ENCODE measurements around the gene CYLD.

CYLD gene

DNA sequence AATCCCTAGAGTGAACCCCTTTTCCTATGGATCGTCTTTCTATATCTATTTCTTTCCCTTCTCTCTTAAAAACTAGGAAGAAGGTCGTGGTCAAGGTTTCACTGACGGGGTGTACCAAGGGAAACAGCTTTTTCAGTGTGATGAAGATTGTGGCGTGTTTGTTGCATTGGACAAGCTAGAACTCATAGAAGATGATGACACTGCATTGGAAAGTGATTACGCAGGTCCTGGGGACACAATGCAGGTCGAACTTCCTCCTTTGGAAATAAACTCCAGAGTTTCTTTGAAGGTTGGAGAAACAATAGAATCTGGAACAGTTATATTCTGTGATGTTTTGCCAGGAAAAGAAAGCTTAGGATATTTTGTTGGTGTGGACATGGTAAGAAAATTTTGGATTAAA is 9.6 kb downstream of the CYLD start:
- H3K36me3 ChIP-seq (replicated peaks; ENCODE audit: low read depth, low read length), result peaks cover 13% of the 10 kb centered on the region
- no peak overlapping the region for H3K9ac ChIP-seq (ENCODE audit: low read length)
- no peak overlapping the region for H2AFZ ChIP-seq (ENCODE audit: low read depth, low read length)
- H3K9me3 ChIP-seq (ENCODE audit: insufficient read depth, low read length), result no peaks in the 10 kb centered on the region
- H3K4me2 ChIP-seq (ENCODE audit: low read length), result no peak overlapping the region
- TF ChIP-seq EZH2phosphoT487 (IDR thresholded peaks at IDR 0.05; ENCODE audit: low read depth), result no peak
- no peak for TF ChIP-seq CTCF (IDR thresholded peaks at IDR 0.05; ENCODE audit: low read depth, low read length)
- no peaks in the 10 kb centered on the region for H3K27me3 ChIP-seq (ENCODE audit: low read depth, low read length)
- H3K4me3 ChIP-seq (ENCODE audit: low read length), result no peak overlapping the region
- no peaks in the 10 kb centered on the region for H4K20me1 ChIP-seq (ENCODE audit: insufficient read depth, low read length)
- H3K79me2 ChIP-seq (ENCODE audit: low read length), result no peaks in the 10 kb centered on the region
- H3K27ac ChIP-seq (ENCODE audit: low read length), result no peak overlapping the region
- H3K4me1 ChIP-seq (ENCODE audit: low read length), result no peaks in the 10 kb centered on the region

DNA sequence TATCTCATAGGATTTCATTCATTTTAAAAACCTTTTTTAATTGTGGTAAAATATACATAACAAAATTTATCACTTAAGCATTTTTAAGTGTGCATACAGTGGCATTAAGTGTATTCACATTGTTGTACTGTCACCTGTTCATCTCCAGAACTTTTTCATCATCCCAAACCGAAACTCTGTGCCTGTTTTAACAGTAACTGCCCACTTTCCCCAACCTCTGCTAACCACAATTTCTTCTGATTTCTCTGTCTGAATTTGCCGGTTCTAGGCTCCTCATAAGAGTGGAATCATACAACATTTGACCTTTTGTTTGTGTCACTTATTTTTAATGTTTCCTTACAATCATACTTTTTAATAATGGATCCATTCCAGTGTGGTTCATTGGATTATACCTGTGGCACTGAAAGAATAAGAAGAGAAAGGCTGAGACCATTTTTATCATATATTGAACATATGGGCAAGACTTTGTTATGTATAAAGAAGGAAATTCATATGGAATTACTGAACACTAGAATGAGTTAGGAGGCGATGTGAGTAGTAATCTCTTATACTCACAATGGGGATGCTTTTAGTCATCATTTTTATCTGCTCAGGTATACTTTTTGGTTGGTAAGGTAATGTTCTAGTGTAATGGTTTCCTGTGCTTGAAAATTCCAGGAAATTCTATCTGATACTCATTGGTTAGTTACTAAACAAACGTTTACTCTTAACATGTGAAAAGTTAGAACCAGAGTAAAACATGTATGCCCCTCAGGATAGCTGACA is 10.8 kb downstream of the CYLD start:
- no peaks in the 10 kb centered on the region for H3K27me3 ChIP-seq (ENCODE audit: low read depth, low read length)
- no peak overlapping the region for H3K4me3 ChIP-seq (ENCODE audit: low read length)
- peaks cover 9% of the 10 kb centered on the region for H3K36me3 ChIP-seq (replicated peaks; ENCODE audit: low read depth, low read length)
- no peak overlapping the region for H2AFZ ChIP-seq (ENCODE audit: low read depth, low read length)
- no peak overlapping the region for H3K27ac ChIP-seq (ENCODE audit: low read length)
- no peaks in the 10 kb centered on the region for H4K20me1 ChIP-seq (ENCODE audit: insufficient read depth, low read length)
- no peaks in the 10 kb centered on the region for H3K4me1 ChIP-seq (ENCODE audit: low read length)
- H3K4me2 ChIP-seq (ENCODE audit: low read length), result no peak overlapping the region
- H3K9ac ChIP-seq (ENCODE audit: low read length), result no peak overlapping the region
- TF ChIP-seq CTCF (IDR thresholded peaks at IDR 0.05; ENCODE audit: low read depth, low read length) (no peak), EZH2phosphoT487 (IDR thresholded peaks at IDR 0.05; ENCODE audit: low read depth) (no peak)
- no peaks in the 10 kb centered on the region for H3K9me3 ChIP-seq (ENCODE audit: insufficient read depth, low read length)
- H3K79me2 ChIP-seq (ENCODE audit: low read length), result no peaks in the 10 kb centered on the region

DNA sequence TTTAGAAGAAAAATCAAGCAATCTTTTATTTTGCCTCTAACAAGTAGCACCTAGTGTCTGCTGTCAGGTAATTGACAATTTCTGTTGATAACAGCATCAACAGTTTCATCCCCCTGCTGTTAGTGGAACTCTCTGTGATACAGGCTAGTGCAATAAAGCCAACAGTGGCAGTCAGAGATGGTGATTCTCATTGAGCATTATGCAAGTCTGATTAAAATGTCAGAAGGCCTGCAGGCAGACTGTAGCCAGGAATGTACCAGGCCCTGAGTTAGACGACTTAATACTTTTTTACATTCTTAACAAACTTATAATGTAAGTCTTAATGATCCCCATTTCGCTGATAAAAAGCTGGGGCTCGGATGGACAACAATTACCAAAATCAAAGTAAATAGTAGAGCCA is 14.6 kb downstream of the CYLD start:
- H3K27ac ChIP-seq (ENCODE audit: low read length), result no peak overlapping the region
- peaks cover 4% of the 10 kb centered on the region for H3K36me3 ChIP-seq (replicated peaks; ENCODE audit: low read depth, low read length)
- H3K9ac ChIP-seq (ENCODE audit: low read length), result no peak overlapping the region
- H4K20me1 ChIP-seq (ENCODE audit: insufficient read depth, low read length), result no peaks in the 10 kb centered on the region
- no peaks in the 10 kb centered on the region for H3K79me2 ChIP-seq (ENCODE audit: low read length)
- no peaks in the 10 kb centered on the region for H3K9me3 ChIP-seq (ENCODE audit: insufficient read depth, low read length)
- TF ChIP-seq EZH2phosphoT487 (IDR thresholded peaks at IDR 0.05; ENCODE audit: low read depth), result no peak
- no peak for TF ChIP-seq CTCF (IDR thresholded peaks at IDR 0.05; ENCODE audit: low read depth, low read length)
- H2AFZ ChIP-seq (ENCODE audit: low read depth, low read length), result no peak overlapping the region
- no peak overlapping the region for H3K4me2 ChIP-seq (ENCODE audit: low read length)
- H3K4me3 ChIP-seq (ENCODE audit: low read length), result no peak overlapping the region
- H3K4me1 ChIP-seq (ENCODE audit: low read length), result no peaks in the 10 kb centered on the region
- H3K27me3 ChIP-seq (ENCODE audit: low read depth, low read length), result no peaks in the 10 kb centered on the region

DNA sequence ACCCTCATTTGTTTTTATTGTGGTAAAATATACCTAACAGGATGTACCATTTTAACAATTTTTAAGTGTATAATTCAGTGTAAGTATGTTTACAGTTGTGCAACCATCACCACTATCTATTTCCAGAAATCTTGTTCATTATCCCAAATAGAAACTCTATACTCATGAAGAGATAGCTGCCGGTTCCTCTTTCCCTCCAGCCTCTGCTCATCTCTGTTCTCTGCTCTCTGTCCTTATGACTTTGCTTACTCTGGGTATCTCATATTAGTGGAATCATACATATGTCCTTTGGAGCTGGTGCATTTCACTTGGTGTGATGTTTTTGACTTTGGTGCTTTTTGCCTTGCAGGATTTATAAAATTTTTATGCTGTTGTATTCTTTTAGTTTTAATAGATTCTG is 19.4 kb downstream of the CYLD start:
- Histone ChIP-seq H2AFZ (ENCODE audit: low read depth, low read length) (no peak overlapping the region), H3K4me3 (ENCODE audit: low read length) (no peak overlapping the region), H3K4me2 (ENCODE audit: low read length) (no peak overlapping the region), H3K9ac (ENCODE audit: low read length) (no peak overlapping the region), H3K27me3 (ENCODE audit: low read depth, low read length) (no peaks in the 10 kb centered on the region), H3K27ac (ENCODE audit: low read length) (no peak overlapping the region), H3K4me1 (ENCODE audit: low read length) (no peaks in the 10 kb centered on the region), H4K20me1 (ENCODE audit: insufficient read depth, low read length) (no peaks in the 10 kb centered on the region), H3K36me3 (replicated peaks; ENCODE audit: low read depth, low read length) (peaks cover 22% of the 10 kb centered on the region), H3K9me3 (ENCODE audit: insufficient read depth, low read length) (0 out of 2 replicates have a peak, but pooled peaks cover 6% of the 10 kb centered on the region), H3K79me2 (ENCODE audit: low read length) (no peaks in the 10 kb centered on the region)
- TF ChIP-seq CTCF (IDR thresholded peaks at IDR 0.05; ENCODE audit: low read depth, low read length) (no peak), EZH2phosphoT487 (IDR thresholded peaks at IDR 0.05; ENCODE audit: low read depth) (no peak)

Measured in OCI-LY3 (cell line).